ENCODE measurements around the gene CALM3. TPM values are rescaled to one million over a fixed set of nuclear protein-coding genes. Genes with fewer than 3 reads are reported as not detected.
"Not testable (repeated sequence)": the region's sequence is repeated elsewhere in the genome, so short reads cannot be mapped to it uniquely, and the experiment has no call there.

The CALM3 gene
- 122 TPM for polyA plus RNA-seq (2013)

- CTCF ChIA-PET: interaction anchor here (0.6 to 4.9 kb wide), 11 partner anchors 10 to 206 kb away, joined by 3 to 24 read pairs (median 3); partner anchors contain the start of gene DACT3
- DNase-seq: peak in 1 of 3 donors; percentile 23
- peaks cover 0 to 29% (median 28%) of the 10 kb centered on the region in 4 experiments for H3K4me1 ChIP-seq (ENCODE audit: control extremely low read depth in 1 of 4, control insufficient read depth in 4 of 4, insufficient read depth in 4 of 4, low read length in 3 of 4)
- peaks cover 6 to 17% (median 13%) of the 10 kb centered on the region in 4 experiments for H3K36me3 ChIP-seq (ENCODE audit: control insufficient read depth in 4 of 4, insufficient read depth in 4 of 4, low read length in 3 of 4)
- WGBS (ENCODE audit: insufficient coverage): 0% methylated on average over 43 of the region's 51 CpGs
- H3K4me3 ChIP-seq (ENCODE audit: control insufficient read depth in 1 of 7, extremely low read depth in 1 of 7, insufficient read depth in 4 of 7, low read depth in 2 of 7, low read length in 6 of 7): peak within 1 kb of the TSS; percentile 87 to 100 (median 95)
- POLR2A ChIA-PET: interaction anchor here (1.0 to 2.1 kb wide), 4 partner anchors 10 to 512 kb away, joined by 3 to 9 read pairs (median 4); partner anchors contain the start of genes DACT3 and ZC3H4
- peaks cover 0 to 6% (median 3%) of the 10 kb centered on the region in 5 experiments for H3K9me3 ChIP-seq (ENCODE audit: control extremely low read depth in 1 of 5, control insufficient read depth in 4 of 5, insufficient read depth in 2 of 5, low read depth in 1 of 5, low read length in 4 of 5)
- H3K27me3 ChIP-seq (replicated peaks in 2 of 5; ENCODE audit: control insufficient read depth in 4 of 5, insufficient read depth in 5 of 5, low read length in 4 of 5): no peaks in the 10 kb centered on the region
- peak within 1 kb of the TSS; percentile 100 for H3K27ac ChIP-seq (ENCODE audit: insufficient read depth in 1 of 2, low read depth in 1 of 2, low read length in 2 of 2, poor library complexity in 1 of 2, severe bottlenecking in 2 of 2)
Observed at GRCh38 chr19:46601318-46602224, at the start of gene CALM3. CALM3 (plus strand) TSS chr19:46601330; CDS start chr19:46601435, 105 bp downstream.

GRCh38 chr19:46552891-46553290 is 48.2 kb upstream of the CALM3 start:
- no CpG with 5 or more reads among the region's 1 CpG for WGBS (ENCODE audit: insufficient coverage)
- Histone ChIP-seq H3K27me3 (replicated peaks in 2 of 5; ENCODE audit: control insufficient read depth in 4 of 5, insufficient read depth in 5 of 5, low read length in 4 of 5) (no peaks in the 10 kb centered on the region), H3K27ac (ENCODE audit: insufficient read depth in 1 of 2, low read depth in 1 of 2, low read length in 2 of 2, poor library complexity in 1 of 2, severe bottlenecking in 2 of 2) (no peak overlapping the region), H3K9me3 (ENCODE audit: control extremely low read depth in 1 of 5, control insufficient read depth in 4 of 5, insufficient read depth in 2 of 5, low read depth in 1 of 5, low read length in 4 of 5) (peaks cover 3 to 26% (median 4%) of the 10 kb centered on the region in 5 experiments), H3K36me3 (ENCODE audit: control insufficient read depth in 4 of 4, insufficient read depth in 4 of 4, low read length in 3 of 4) (no peaks in the 10 kb centered on the region), H3K4me3 (ENCODE audit: control insufficient read depth in 1 of 7, extremely low read depth in 1 of 7, insufficient read depth in 4 of 7, low read depth in 2 of 7, low read length in 6 of 7) (no peak overlapping the region), H3K4me1 (ENCODE audit: control extremely low read depth in 1 of 4, control insufficient read depth in 4 of 4, insufficient read depth in 4 of 4, low read length in 3 of 4) (peaks cover 0 to 10% (median 1%) of the 10 kb centered on the region in 4 experiments)
- ChIA-PET POLR2A (no interaction called here), CTCF (interaction anchor here (0.8 to 1.1 kb wide), 2 partner anchors 10 to 24 kb away, joined by 3 read pairs; no protein-coding TSS in a partner anchor)
- no peak for DNase-seq

GRCh38 chr19:46554161-46554560 is 47.0 kb upstream of the CALM3 start:
- no peak overlapping the region for H3K27ac ChIP-seq (ENCODE audit: insufficient read depth in 1 of 2, low read depth in 1 of 2, low read length in 2 of 2, poor library complexity in 1 of 2, severe bottlenecking in 2 of 2)
- ChIA-PET POLR2A (no interaction called here), CTCF (interaction anchor here (0.9 to 1.1 kb wide), 2 partner anchors 10 to 25 kb away, joined by 3 read pairs; no protein-coding TSS in a partner anchor)
- no peak for DNase-seq
- H3K4me3 ChIP-seq (ENCODE audit: control insufficient read depth in 1 of 7, extremely low read depth in 1 of 7, insufficient read depth in 4 of 7, low read depth in 2 of 7, low read length in 6 of 7): no peak overlapping the region
- peaks cover 0 to 10% (median 1%) of the 10 kb centered on the region in 4 experiments for H3K4me1 ChIP-seq (ENCODE audit: control extremely low read depth in 1 of 4, control insufficient read depth in 4 of 4, insufficient read depth in 4 of 4, low read length in 3 of 4)
- peaks cover 3 to 26% (median 4%) of the 10 kb centered on the region in 5 experiments for H3K9me3 ChIP-seq (ENCODE audit: control extremely low read depth in 1 of 5, control insufficient read depth in 4 of 5, insufficient read depth in 2 of 5, low read depth in 1 of 5, low read length in 4 of 5)
- no peaks in the 10 kb centered on the region for H3K36me3 ChIP-seq (ENCODE audit: control insufficient read depth in 4 of 4, insufficient read depth in 4 of 4, low read length in 3 of 4)
- no CpG with 5 or more reads among the region's 1 CpG for WGBS (ENCODE audit: insufficient coverage)
- H3K27me3 ChIP-seq (replicated peaks in 2 of 5; ENCODE audit: control insufficient read depth in 4 of 5, insufficient read depth in 5 of 5, low read length in 4 of 5): no peaks in the 10 kb centered on the region

GRCh38 chr19:46555628-46556280 is 45.4 kb upstream of the CALM3 start:
- no CpG with 5 or more reads among the region's 2 CpGs for WGBS (ENCODE audit: insufficient coverage)
- Histone ChIP-seq H3K9me3 (ENCODE audit: control extremely low read depth in 1 of 5, control insufficient read depth in 4 of 5, insufficient read depth in 2 of 5, low read depth in 1 of 5, low read length in 4 of 5) (peaks cover 0 to 17% (median 2%) of the 10 kb centered on the region in 5 experiments), H3K36me3 (ENCODE audit: control insufficient read depth in 4 of 4, insufficient read depth in 4 of 4, low read length in 3 of 4) (no peaks in the 10 kb centered on the region), H3K27me3 (replicated peaks in 2 of 5; ENCODE audit: control insufficient read depth in 4 of 5, insufficient read depth in 5 of 5, low read length in 4 of 5) (no peaks in the 10 kb centered on the region), H3K4me3 (ENCODE audit: control insufficient read depth in 1 of 7, extremely low read depth in 1 of 7, insufficient read depth in 4 of 7, low read depth in 2 of 7, low read length in 6 of 7) (no peak overlapping the region), H3K27ac (ENCODE audit: insufficient read depth in 1 of 2, low read depth in 1 of 2, low read length in 2 of 2, poor library complexity in 1 of 2, severe bottlenecking in 2 of 2) (no peak overlapping the region), H3K4me1 (ENCODE audit: control extremely low read depth in 1 of 4, control insufficient read depth in 4 of 4, insufficient read depth in 4 of 4, low read length in 3 of 4) (peaks cover 0 to 10% (median 1%) of the 10 kb centered on the region in 4 experiments)
- peak in 1 of 3 donors; percentile 20 for DNase-seq
- ChIA-PET CTCF (interaction anchor here (1.2 kb wide), 1 partner anchor 27 kb away, joined by 3 read pairs; no protein-coding TSS in a partner anchor), POLR2A (interaction anchor here (0.7 kb wide), 1 partner anchor 159 kb away, joined by 3 read pairs; no protein-coding TSS in a partner anchor)

GRCh38 chr19:46556471-46556870 is 44.7 kb upstream of the CALM3 start:
- H3K9me3 ChIP-seq (ENCODE audit: control extremely low read depth in 1 of 5, control insufficient read depth in 4 of 5, insufficient read depth in 2 of 5, low read depth in 1 of 5, low read length in 4 of 5); H3K36me3 ChIP-seq (ENCODE audit: control insufficient read depth in 4 of 4, insufficient read depth in 4 of 4, low read length in 3 of 4); H3K4me1 ChIP-seq (ENCODE audit: control extremely low read depth in 1 of 4, control insufficient read depth in 4 of 4, insufficient read depth in 4 of 4, low read length in 3 of 4); H3K27me3 ChIP-seq (replicated peaks in 2 of 5; ENCODE audit: control insufficient read depth in 4 of 5, insufficient read depth in 5 of 5, low read length in 4 of 5); H3K27ac ChIP-seq (ENCODE audit: insufficient read depth in 1 of 2, low read depth in 1 of 2, low read length in 2 of 2, poor library complexity in 1 of 2, severe bottlenecking in 2 of 2); POLR2A ChIA-PET; H3K4me3 ChIP-seq (ENCODE audit: control insufficient read depth in 1 of 7, extremely low read depth in 1 of 7, insufficient read depth in 4 of 7, low read depth in 2 of 7, low read length in 6 of 7); DNase-seq: not testable (repeated sequence)
- 100% methylated on average over 3 of the region's 5 CpGs for WGBS (ENCODE audit: insufficient coverage)
- CTCF ChIA-PET: interaction anchor here (1.0 to 1.2 kb wide), 2 partner anchors 28 to 44 kb away, joined by 3 read pairs; partner anchors contain the start of gene CALM3

- no peaks in the 10 kb centered on the region for H3K4me1 ChIP-seq (ENCODE audit: control extremely low read depth in 1 of 4, control insufficient read depth in 4 of 4, insufficient read depth in 4 of 4, low read length in 3 of 4)
- WGBS (ENCODE audit: insufficient coverage): 99% methylated on average over 7 of the region's 9 CpGs
- peaks cover 0 to 4% (median 0%) of the 10 kb centered on the region in 5 experiments for H3K9me3 ChIP-seq (ENCODE audit: control extremely low read depth in 1 of 5, control insufficient read depth in 4 of 5, insufficient read depth in 2 of 5, low read depth in 1 of 5, low read length in 4 of 5)
- POLR2A ChIA-PET: no interaction called here
- H3K36me3 ChIP-seq (ENCODE audit: control insufficient read depth in 4 of 4, insufficient read depth in 4 of 4, low read length in 3 of 4): no peaks in the 10 kb centered on the region
- CTCF ChIA-PET: no interaction called here
- no peak overlapping the region for H3K27ac ChIP-seq (ENCODE audit: insufficient read depth in 1 of 2, low read depth in 1 of 2, low read length in 2 of 2, poor library complexity in 1 of 2, severe bottlenecking in 2 of 2)
- no peak overlapping the region for H3K4me3 ChIP-seq (ENCODE audit: control insufficient read depth in 1 of 7, extremely low read depth in 1 of 7, insufficient read depth in 4 of 7, low read depth in 2 of 7, low read length in 6 of 7)
- no peaks in the 10 kb centered on the region for H3K27me3 ChIP-seq (replicated peaks in 2 of 5; ENCODE audit: control insufficient read depth in 4 of 5, insufficient read depth in 5 of 5, low read length in 4 of 5)
- DNase-seq: no peak
Observed at GRCh38 chr19:46559203-46559602, 41.9 kb upstream of the CALM3 start.

Data from common myeloid progenitor, CD34-positive (primary cell).